Small intestine (tissue), 7 donors: ENCODE results near the gene CD8B2. TPM values are rescaled to one million over a fixed set of nuclear protein-coding genes. Genes with fewer than 3 reads are reported as not detected.

Experiments used
- DNase-seq, 2 donors: peaks; one replicate each; pipeline versions ENCODE4 v3.0.0 to v3.0.0-alpha.2; 2013
- FAIRE-seq: peaks from 2 replicates; lab custom pipeline; 2012; peaks lifted over from hg19 to GRCh38; lab: Jason Lieb, UNC
- H3K27ac ChIP-seq, 3 donors: one replicate each; pipeline ENCODE4 v1.5.1; 2013; ENCODE audit warnings: low read length in 2 of 3, mild to moderate bottlenecking in 2 of 3, control low read depth in 1 of 3, inconsistent platforms in 1 of 3, low read depth in 1 of 3, moderate library complexity in 1 of 3
- H3K27me3 ChIP-seq, 3 donors: one replicate each; pipeline ENCODE4 v1.6.1; 2013; ENCODE audit warnings: low read length in 3 of 3, inconsistent platforms in 1 of 3; ENCODE audit not compliant: control insufficient read depth in 3 of 3, insufficient read depth in 3 of 3
- H3K36me3 ChIP-seq, 3 donors: one replicate each; pipeline ENCODE4 v1.6.1; 2013; ENCODE audit warnings: low read length in 3 of 3, inconsistent platforms in 1 of 3, low read depth in 1 of 3, mild to moderate bottlenecking in 1 of 3, moderate library complexity in 1 of 3; ENCODE audit not compliant: control insufficient read depth in 3 of 3, insufficient read depth in 2 of 3
- H3K4me1 ChIP-seq, 3 donors: one replicate each; pipeline ENCODE4 v1.6.1; 2013; ENCODE audit warnings: low read length in 2 of 3, inconsistent platforms in 1 of 3, low read depth in 1 of 3, mild to moderate bottlenecking in 1 of 3, moderate library complexity in 1 of 3; ENCODE audit not compliant: control insufficient read depth in 3 of 3, insufficient read depth in 2 of 3
- H3K4me3 ChIP-seq, 3 donors: one replicate each; pipeline ENCODE4 v1.5.1; 2013; ENCODE audit warnings: low read length in 3 of 3, control low read depth in 1 of 3, inconsistent platforms in 1 of 3, low read depth in 1 of 3, mild to moderate bottlenecking in 1 of 3, moderate library complexity in 1 of 3
- H3K9me3 ChIP-seq, 2 donors: one replicate each; pipeline ENCODE4 v1.6.1; 2013; ENCODE audit warnings: low read depth in 1 of 2, low read length in 1 of 2; ENCODE audit not compliant: control insufficient read depth in 2 of 2, insufficient read depth in 1 of 2
- WGBS, 3 donors: extraction: QIAGEN DNeasy Blood & Tissue Kit; methylation state at CpG; one replicate each; pipeline ENCODE4 v1.1.7; 2013; 5-methylcytosine and 5-hydroxymethylcytosine counted together
- polyA plus RNA-seq, 4 donors: library from polyadenylated mRNA; stranded (reverse) in 3 of 4; unstranded in 1 of 4; fragments of 200-250 nt in 3 of 4; fragments of 120-200 nt in 1 of 4; gene quantifications; one replicate each; pipeline versions ENCODE4 v1.2.1 to v1.2.3, GENCODE V29; 2013
- donor health status: healthy with polysubstance abuse.
- donor health status: control.
- donor health status: control.
- donor health status: Bipolar disorder and iron deficiency.
- donor health status: healthy.

Gene CD8B2
- polyA plus RNA-seq, 4 donors: 0.45 to 1.9 TPM; not detected in 2

DNA sequence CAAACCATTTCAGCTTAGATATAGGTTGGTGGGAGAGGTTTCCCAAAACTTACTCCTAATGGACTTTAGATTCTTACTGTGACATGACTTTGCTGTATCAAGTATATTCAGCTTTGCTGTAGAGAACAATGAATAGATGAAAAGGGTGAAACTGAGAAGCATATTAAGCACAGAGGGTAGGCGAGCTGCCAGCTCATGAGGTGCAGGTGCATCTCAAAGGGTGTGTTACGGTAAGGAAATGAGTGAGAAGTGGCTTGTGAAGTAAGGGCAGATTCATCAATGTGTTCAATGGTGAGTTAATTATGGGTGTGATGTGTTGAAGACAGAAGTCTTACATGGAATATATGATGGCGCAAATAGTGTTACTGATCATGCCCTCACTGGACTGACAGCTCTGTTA, 49.3 kb downstream of the CD8B2 start:
- no peak for FAIRE-seq
- no peak for DNase-seq
- Histone ChIP-seq H3K9me3 (no peaks in the 10 kb centered on the region), H3K4me3 (no peak overlapping the region), H3K27me3 (peaks cover 0 to 13% (median 3%) of the 10 kb centered on the region in 3 donors), H3K36me3 (no peaks in the 10 kb centered on the region), H3K27ac (no peak overlapping the region), H3K4me1 (no peaks in the 10 kb centered on the region)
- 39 to 74% (median 65%) methylated on average over 3 of the region's 3 CpGs for WGBS, 3 donors

DNA sequence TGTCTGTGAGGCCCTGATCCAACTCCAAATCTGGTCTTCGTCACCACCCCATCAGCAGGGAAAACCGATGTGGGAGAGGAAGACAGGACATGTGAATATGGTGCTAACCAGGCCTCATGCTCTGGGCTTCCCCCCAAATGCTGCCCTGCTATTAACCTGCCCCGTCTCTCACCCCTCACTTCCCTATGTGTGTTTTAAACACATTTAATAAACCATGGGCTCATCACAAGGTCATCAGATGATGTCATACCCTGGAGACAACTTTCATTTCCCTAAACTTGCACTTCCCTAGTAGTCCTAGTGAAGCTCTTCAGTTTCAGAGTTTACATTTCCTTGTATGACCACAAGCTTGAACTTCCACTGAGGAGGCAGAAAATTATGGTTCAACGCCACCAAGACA, 49.9 kb downstream of the CD8B2 start:
- WGBS, 3 donors: 70 to 91% (median 82%) methylated on average over 4 of the region's 4 CpGs
- DNase-seq (peak; percentile 3 to 20), FAIRE-seq (no peak)
- Histone ChIP-seq H3K36me3 (no peaks in the 10 kb centered on the region), H3K4me1 (no peaks in the 10 kb centered on the region), H3K9me3 (no peaks in the 10 kb centered on the region), H3K27ac (no peak overlapping the region), H3K27me3 (peaks cover 0 to 17% (median 3%) of the 10 kb centered on the region in 3 donors), H3K4me3 (no peak overlapping the region)

- no peak overlapping the region for H3K4me3 ChIP-seq
- no peaks in the 10 kb centered on the region for H3K4me1 ChIP-seq
- no peak overlapping the region for H3K27ac ChIP-seq
- no peaks in the 10 kb centered on the region for H3K9me3 ChIP-seq
- 83 to 86% (median 86%) methylated on average over 10 of the region's 10 CpGs for WGBS, 3 donors
- DNase-seq: no peak
- no peak for FAIRE-seq
- peaks cover 0 to 19% (median 3%) of the 10 kb centered on the region in 3 donors for H3K27me3 ChIP-seq
- no peaks in the 10 kb centered on the region for H3K36me3 ChIP-seq
Observed at GRCh38 chr2:106537791-106538191, 50.6 kb downstream of the CD8B2 start.

DNA sequence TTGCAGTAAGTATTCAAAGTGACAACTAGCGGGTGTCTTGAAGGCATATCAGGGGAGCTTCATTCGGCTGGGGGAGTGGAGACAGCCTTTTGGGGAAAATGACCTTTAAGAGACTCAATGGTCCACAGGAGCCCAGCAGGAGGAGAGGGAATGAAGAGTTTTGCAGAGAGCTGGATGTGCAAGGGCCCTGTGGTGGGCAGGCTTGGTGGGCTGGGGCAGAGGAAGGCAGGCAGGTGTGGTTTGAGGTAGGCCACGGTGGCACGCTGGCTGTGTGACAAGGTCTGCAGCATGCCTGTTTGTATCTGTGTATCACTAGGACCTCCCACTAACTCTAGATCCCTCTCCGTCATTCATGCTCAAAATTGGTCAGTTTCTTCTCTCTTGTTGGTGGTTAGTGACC, 53.7 kb downstream of the CD8B2 start:
- H3K27ac ChIP-seq: no peak overlapping the region
- 89 to 99% (median 97%) methylated on average over 5 of the region's 5 CpGs for WGBS, 3 donors
- DNase-seq (no peak), FAIRE-seq (no peak)
- peaks cover 0 to 16% (median 0%) of the 10 kb centered on the region in 3 donors for H3K27me3 ChIP-seq
- no peaks in the 10 kb centered on the region for H3K4me1 ChIP-seq
- H3K4me3 ChIP-seq: no peak overlapping the region
- no peaks in the 10 kb centered on the region for H3K36me3 ChIP-seq
- H3K9me3 ChIP-seq: no peaks in the 10 kb centered on the region

DNA sequence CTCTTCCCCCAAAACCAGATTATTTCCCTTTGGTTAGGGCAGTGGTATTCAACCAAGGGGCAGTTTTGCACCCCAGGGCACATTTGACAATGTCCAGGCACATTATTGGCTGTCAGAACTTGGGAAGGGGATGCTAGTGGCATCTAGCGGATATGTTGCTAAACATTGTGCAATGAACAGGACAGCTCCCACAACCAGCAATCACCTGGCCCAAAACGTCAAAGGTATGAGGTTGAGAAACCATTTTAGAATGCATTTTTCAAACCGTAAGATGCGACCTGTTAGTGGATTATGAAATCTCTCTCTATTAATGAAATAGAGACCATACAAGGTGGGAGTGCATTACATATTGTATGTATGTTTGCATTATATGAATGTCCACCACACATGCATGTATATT, 54.2 kb downstream of the CD8B2 start:
- Histone ChIP-seq H3K4me1 (no peaks in the 10 kb centered on the region), H3K27me3 (peaks cover 0 to 16% (median 0%) of the 10 kb centered on the region in 3 donors), H3K27ac (no peak overlapping the region), H3K4me3 (no peak overlapping the region), H3K36me3 (no peaks in the 10 kb centered on the region), H3K9me3 (no peaks in the 10 kb centered on the region)
- no peak for DNase-seq
- FAIRE-seq: no peak
- 78 to 89% (median 83%) methylated on average over 4 of the region's 4 CpGs for WGBS, 3 donors

DNA sequence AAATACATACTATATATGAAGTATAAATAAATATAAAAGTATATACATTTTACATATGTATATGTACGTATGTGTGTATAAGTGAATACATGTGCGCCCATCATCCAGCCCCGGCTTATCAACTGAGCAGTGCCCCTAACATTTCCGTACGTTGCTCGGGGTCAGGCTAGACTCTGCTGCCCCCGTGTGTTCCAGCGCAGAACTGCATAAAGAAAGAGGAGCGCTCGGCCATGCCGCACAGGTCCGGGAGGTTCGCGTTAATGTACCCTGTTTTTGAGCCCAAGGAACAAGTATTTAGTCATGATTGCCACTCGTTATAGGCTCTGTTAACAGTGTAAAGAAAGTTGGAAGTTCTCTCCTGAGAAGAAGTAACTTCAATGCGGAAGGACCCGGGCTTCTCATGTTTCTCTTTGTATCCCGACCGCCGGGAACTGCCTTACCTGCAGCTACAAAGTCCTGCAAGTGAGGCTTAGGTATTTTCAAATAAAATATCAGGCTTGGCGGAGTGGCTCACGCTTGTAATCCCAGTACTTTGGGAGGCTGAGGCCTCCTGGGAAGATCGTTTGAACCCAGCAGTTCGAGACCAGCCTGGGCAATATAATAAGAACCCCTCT, 55.7 kb downstream of the CD8B2 start:
- peak overlapping the region in 1 of 3 donors; percentile 19 for H3K4me3 ChIP-seq
- H3K9me3 ChIP-seq: no peaks in the 10 kb centered on the region
- FAIRE-seq (no peak), DNase-seq (peak; percentile 65 to 86)
- peaks cover 0 to 16% (median 0%) of the 10 kb centered on the region in 3 donors for H3K27me3 ChIP-seq
- H3K4me1 ChIP-seq: no peaks in the 10 kb centered on the region
- H3K36me3 ChIP-seq: no peaks in the 10 kb centered on the region
- WGBS, 3 donors: 4 to 11% (median 7%) methylated on average over 24 of the region's 24 CpGs
- no peak overlapping the region for H3K27ac ChIP-seq

DNA sequence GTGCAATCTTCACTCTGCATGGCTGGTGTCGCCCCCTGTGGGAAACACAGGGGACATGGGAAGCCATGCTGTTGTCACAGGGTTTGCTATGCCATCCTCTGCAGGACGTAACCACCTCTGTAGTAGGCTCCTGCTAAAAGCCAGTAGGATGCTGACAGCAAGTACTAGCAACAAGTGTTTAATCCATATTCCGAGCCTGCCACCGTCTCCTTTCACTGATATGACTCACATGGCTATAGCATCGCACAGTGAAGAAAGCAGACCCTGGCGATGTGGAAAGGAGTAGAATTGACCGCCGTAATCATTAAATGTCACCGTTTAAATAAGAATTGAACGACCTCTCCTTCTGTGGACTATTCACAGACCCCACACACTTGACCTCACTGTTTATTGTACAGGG, 57.8 kb downstream of the CD8B2 start:
- Histone ChIP-seq H3K4me3 (no peak overlapping the region), H3K36me3 (no peaks in the 10 kb centered on the region), H3K27me3 (peaks cover 0 to 12% (median 0%) of the 10 kb centered on the region in 3 donors), H3K27ac (no peak overlapping the region), H3K4me1 (no peaks in the 10 kb centered on the region), H3K9me3 (no peaks in the 10 kb centered on the region)
- DNase-seq (no peak), FAIRE-seq (no peak)
- WGBS, 3 donors: 89 to 90% (median 90%) methylated on average over 10 of the region's 10 CpGs

- FAIRE-seq: no peak
- H3K4me3 ChIP-seq: no peak overlapping the region
- WGBS, 3 donors: 53 to 75% (median 60%) methylated on average over 8 of the region's 8 CpGs
Observed at GRCh38 chr2:106546391-106546990, 59.3 kb downstream of the CD8B2 start.

More at GRCh38 chr2:106546391-106546990, 59.3 kb downstream of the CD8B2 start:
- no peak for DNase-seq
- Histone ChIP-seq H3K27me3 (peaks cover 0 to 6% (median 0%) of the 10 kb centered on the region in 3 donors), H3K27ac (no peak overlapping the region), H3K36me3 (no peaks in the 10 kb centered on the region), H3K9me3 (no peaks in the 10 kb centered on the region), H3K4me1 (peaks cover 0 to 4% (median 0%) of the 10 kb centered on the region in 3 donors)
